ENCODE results near the gene VENTX. TPM values are rescaled to one million over a fixed set of nuclear protein-coding genes. Genes with fewer than 3 reads are reported as not detected.

Gene VENTX
- total RNA-seq, 3 donors from 2014 or later (not counting 1 experiment from before 2014, with no cell fraction given) = 0.48 to 4.1 (median 0.75) TPM

GRCh38 chr10:133271521-133272300 is 34.1 kb downstream of the VENTX start:
- WGBS (ENCODE audit: insufficient coverage) = 88% methylated on average over 35 of the region's 35 CpGs
- no peak overlapping the region for H3K27ac Mint-ChIP-seq
- Histone ChIP-seq H3K4me1 (ENCODE audit: control insufficient read depth, insufficient read depth, low read length) (peaks cover 39% of the 10 kb centered on the region), H3K4me3 (ENCODE audit: low read length) (no peak overlapping the region), H3K36me3 (ENCODE audit: control insufficient read depth, insufficient read depth, low read length) (peaks cover 73% of the 10 kb centered on the region), H3K27me3 (ENCODE audit: control insufficient read depth, insufficient read depth, low read length) (no peaks in the 10 kb centered on the region), H3K27ac (ENCODE audit: low read length) (no peak overlapping the region), H3K9me3 (ENCODE audit: control insufficient read depth, insufficient read depth, low read length) (no peaks in the 10 kb centered on the region)
- no peak overlapping the region for H3K4me3 Mint-ChIP-seq
- ATAC-seq (no peak), DNase-seq (no peak)
- intact Hi-C loops (cut with micrococcal nuclease) = no loop called here
- H3K27me3 Mint-ChIP-seq (ENCODE audit: low read depth in 2 of 2) = no peaks in the 10 kb centered on the region
- TF ChIP-seq, protein P1, sequence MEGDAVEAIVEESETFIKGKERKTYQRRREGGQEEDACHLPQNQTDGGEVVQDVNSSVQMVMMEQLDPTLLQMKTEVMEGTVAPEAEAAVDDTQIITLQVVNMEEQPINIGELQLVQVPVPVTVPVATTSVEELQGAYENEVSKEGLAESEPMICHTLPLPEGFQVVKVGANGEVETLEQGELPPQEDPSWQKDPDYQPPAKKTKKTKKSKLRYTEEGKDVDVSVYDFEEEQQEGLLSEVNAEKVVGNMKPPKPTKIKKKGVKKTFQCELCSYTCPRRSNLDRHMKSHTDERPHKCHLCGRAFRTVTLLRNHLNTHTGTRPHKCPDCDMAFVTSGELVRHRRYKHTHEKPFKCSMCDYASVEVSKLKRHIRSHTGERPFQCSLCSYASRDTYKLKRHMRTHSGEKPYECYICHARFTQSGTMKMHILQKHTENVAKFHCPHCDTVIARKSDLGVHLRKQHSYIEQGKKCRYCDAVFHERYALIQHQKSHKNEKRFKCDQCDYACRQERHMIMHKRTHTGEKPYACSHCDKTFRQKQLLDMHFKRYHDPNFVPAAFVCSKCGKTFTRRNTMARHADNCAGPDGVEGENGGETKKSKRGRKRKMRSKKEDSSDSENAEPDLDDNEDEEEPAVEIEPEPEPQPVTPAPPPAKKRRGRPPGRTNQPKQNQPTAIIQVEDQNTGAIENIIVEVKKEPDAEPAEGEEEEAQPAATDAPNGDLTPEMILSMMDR (IDR thresholded peaks at IDR 0.05) = no peak
- H3K4me1 Mint-ChIP-seq = peaks cover 0 to 17% of the 10 kb centered on the region in 2 donors
- no peaks in the 10 kb centered on the region for H3K9me3 Mint-ChIP-seq
- H3K36me3 Mint-ChIP-seq = no peaks in the 10 kb centered on the region

- WGBS (ENCODE audit: insufficient coverage) = 86% methylated on average over 27 of the region's 29 CpGs
- H3K27me3 ChIP-seq (ENCODE audit: control insufficient read depth, insufficient read depth, low read length) = no peaks in the 10 kb centered on the region
- ATAC-seq (no peak), DNase-seq (no peak)
- H3K27ac Mint-ChIP-seq = no peak overlapping the region
- H3K27ac ChIP-seq (ENCODE audit: low read length) = no peak overlapping the region
- H3K9me3 ChIP-seq (ENCODE audit: control insufficient read depth, insufficient read depth, low read length) = no peaks in the 10 kb centered on the region
- peaks cover 0 to 18% of the 10 kb centered on the region in 2 donors for H3K4me1 Mint-ChIP-seq
- H3K4me1 ChIP-seq (ENCODE audit: control insufficient read depth, insufficient read depth, low read length) = peaks cover 46% of the 10 kb centered on the region
- no peaks in the 10 kb centered on the region for H3K36me3 Mint-ChIP-seq
- peaks cover 66% of the 10 kb centered on the region for H3K36me3 ChIP-seq (ENCODE audit: control insufficient read depth, insufficient read depth, low read length)
- H3K27me3 Mint-ChIP-seq (ENCODE audit: low read depth in 2 of 2) = no peaks in the 10 kb centered on the region
- intact Hi-C loops (cut with micrococcal nuclease) = no loop called here
- no peak overlapping the region for H3K4me3 Mint-ChIP-seq
- TF ChIP-seq, protein P1 (IDR thresholded peaks at IDR 0.05) = no peak
- no peak overlapping the region for H3K4me3 ChIP-seq (ENCODE audit: low read length)
- no peaks in the 10 kb centered on the region for H3K9me3 Mint-ChIP-seq
These were observed 34.8 kb downstream of the VENTX start for GRCh38 chr10:133272301-133272963.

GRCh38 chr10:133272964-133273420 is 35.3 kb downstream of the VENTX start:
- no peak for DNase-seq
- H3K27me3 Mint-ChIP-seq (ENCODE audit: low read depth in 2 of 2) = no peaks in the 10 kb centered on the region
- peaks cover 4 to 23% of the 10 kb centered on the region in 2 donors for H3K4me1 Mint-ChIP-seq
- 95% methylated on average over 25 of the region's 25 CpGs for WGBS (ENCODE audit: insufficient coverage)
- Histone ChIP-seq H3K27ac (ENCODE audit: low read length) (no peak overlapping the region), H3K4me1 (ENCODE audit: control insufficient read depth, insufficient read depth, low read length) (peaks cover 51% of the 10 kb centered on the region), H3K36me3 (ENCODE audit: control insufficient read depth, insufficient read depth, low read length) (peaks cover 61% of the 10 kb centered on the region), H3K27me3 (ENCODE audit: control insufficient read depth, insufficient read depth, low read length) (no peaks in the 10 kb centered on the region), H3K4me3 (ENCODE audit: low read length) (no peak overlapping the region), H3K9me3 (ENCODE audit: control insufficient read depth, insufficient read depth, low read length) (no peaks in the 10 kb centered on the region)
- H3K9me3 Mint-ChIP-seq = no peaks in the 10 kb centered on the region
- peak overlapping the region in 1 of 2 donors; percentile 29 for H3K27ac Mint-ChIP-seq
- TF ChIP-seq, protein P1 (IDR thresholded peaks at IDR 0.05) = no peak
- no peak overlapping the region for H3K4me3 Mint-ChIP-seq
- intact Hi-C loops (cut with micrococcal nuclease) = no loop called here
- ATAC-seq = no peak
- no peaks in the 10 kb centered on the region for H3K36me3 Mint-ChIP-seq

All from natural killer cell (primary cell).